ENCODE results near the gene EI24. TPM values are rescaled to one million over a fixed set of nuclear protein-coding genes. Genes with fewer than 3 reads are reported as not detected.
"Not testable (repeated sequence)": the region's sequence is repeated elsewhere in the genome, so short reads cannot be mapped to it uniquely, and the experiment has no call there.

EI24 gene
- total and polyA plus RNA-seq, 2 donors: 33.0 to 34.7 TPM

GRCh38 chr11:125566235-125566634, 3.0 kb upstream of the EI24 start:
- no peaks in the 10 kb centered on the region for H3K36me3 ChIP-seq (ENCODE audit: control insufficient read depth in 2 of 2, insufficient read depth in 2 of 2, low read length in 1 of 2)
- no peaks in the 10 kb centered on the region for H3K9me3 ChIP-seq (ENCODE audit: control insufficient read depth in 2 of 2, insufficient read depth in 1 of 2, low read length in 1 of 2)
- DNase-seq (ENCODE audit: low read depth in 6 of 9, low spot score in 9 of 9): no peak
- H3K27me3 ChIP-seq (ENCODE audit: control insufficient read depth in 2 of 2, insufficient read depth in 1 of 2, low read length in 1 of 2): no peaks in the 10 kb centered on the region
- WGBS: 97% methylated on average over 4 of the region's 4 CpGs
- H3K4me3 ChIP-seq (ENCODE audit: low read length in 2 of 2): no peak overlapping the region
- no peak overlapping the region for H3K27ac ChIP-seq (ENCODE audit: low read depth in 1 of 2, low read length in 1 of 2)
- H3K4me1 ChIP-seq (ENCODE audit: control insufficient read depth in 2 of 2, insufficient read depth in 2 of 2, low read length in 2 of 2): peaks cover 2 to 8% of the 10 kb centered on the region in 2 donors

GRCh38 chr11:125569915-125570621, 791 bp downstream of the EI24 start:
- peak in 5 of 9 donors; percentile 15 to 32 (median 16) for DNase-seq (ENCODE audit: low read depth in 6 of 9, low spot score in 9 of 9)
- Histone ChIP-seq H3K36me3 (ENCODE audit: control insufficient read depth in 2 of 2, insufficient read depth in 2 of 2, low read length in 1 of 2) (peaks cover 12 to 18% of the 10 kb centered on the region in 2 donors), H3K4me1 (ENCODE audit: control insufficient read depth in 2 of 2, insufficient read depth in 2 of 2, low read length in 2 of 2) (peaks cover 2 to 8% of the 10 kb centered on the region in 2 donors), H3K27me3 (ENCODE audit: control insufficient read depth in 2 of 2, insufficient read depth in 1 of 2, low read length in 1 of 2) (no peaks in the 10 kb centered on the region), H3K9me3 (ENCODE audit: control insufficient read depth in 2 of 2, insufficient read depth in 1 of 2, low read length in 1 of 2) (no peaks in the 10 kb centered on the region), H3K27ac (ENCODE audit: low read depth in 1 of 2, low read length in 1 of 2) (peak overlapping the region; percentile 77 to 93), H3K4me3 (ENCODE audit: low read length in 2 of 2) (peak overlapping the region; percentile 90 to 95)
- 5% methylated on average over 9 of the region's 9 CpGs for WGBS

- no peak overlapping the region for H3K4me3 ChIP-seq (ENCODE audit: low read length in 2 of 2)
These were observed 1.7 kb downstream of the EI24 start for GRCh38 chr11:125570952-125571351.

GRCh38 chr11:125572916-125573315, 3.6 kb downstream of the EI24 start:
- peaks cover 29 to 42% of the 10 kb centered on the region in 2 donors for H3K36me3 ChIP-seq (ENCODE audit: control insufficient read depth in 2 of 2, insufficient read depth in 2 of 2, low read length in 1 of 2)
- H3K27ac ChIP-seq (ENCODE audit: low read depth in 1 of 2, low read length in 1 of 2): no peak overlapping the region
- 96% methylated on average over 5 of the region's 5 CpGs for WGBS

More at GRCh38 chr11:125570952-125571351, 1.7 kb downstream of the EI24 start:
- no peak for DNase-seq (ENCODE audit: low read depth in 6 of 9, low spot score in 9 of 9)
- peaks cover 19 to 27% of the 10 kb centered on the region in 2 donors for H3K36me3 ChIP-seq (ENCODE audit: control insufficient read depth in 2 of 2, insufficient read depth in 2 of 2, low read length in 1 of 2)
- H3K4me1 ChIP-seq (ENCODE audit: control insufficient read depth in 2 of 2, insufficient read depth in 2 of 2, low read length in 2 of 2): peaks cover 2 to 8% of the 10 kb centered on the region in 2 donors
- 93% methylated on average over 2 of the region's 2 CpGs for WGBS
- H3K27ac ChIP-seq (ENCODE audit: low read depth in 1 of 2, low read length in 1 of 2): no peak overlapping the region
- H3K27me3 ChIP-seq (ENCODE audit: control insufficient read depth in 2 of 2, insufficient read depth in 1 of 2, low read length in 1 of 2): no peaks in the 10 kb centered on the region
- H3K9me3 ChIP-seq (ENCODE audit: control insufficient read depth in 2 of 2, insufficient read depth in 1 of 2, low read length in 1 of 2): no peaks in the 10 kb centered on the region

GRCh38 chr11:125577181-125577580, 7.9 kb downstream of the EI24 start:
- H3K9me3 ChIP-seq (ENCODE audit: control insufficient read depth in 2 of 2, insufficient read depth in 1 of 2, low read length in 1 of 2); H3K27me3 ChIP-seq (ENCODE audit: control insufficient read depth in 2 of 2, insufficient read depth in 1 of 2, low read length in 1 of 2); DNase-seq (ENCODE audit: low read depth in 6 of 9, low spot score in 9 of 9); H3K4me3 ChIP-seq (ENCODE audit: low read length in 2 of 2); H3K4me1 ChIP-seq (ENCODE audit: control insufficient read depth in 2 of 2, insufficient read depth in 2 of 2, low read length in 2 of 2); H3K27ac ChIP-seq (ENCODE audit: low read depth in 1 of 2, low read length in 1 of 2): not testable (repeated sequence)
- peaks cover 56 to 75% of the 10 kb centered on the region in 2 donors for H3K36me3 ChIP-seq (ENCODE audit: control insufficient read depth in 2 of 2, insufficient read depth in 2 of 2, low read length in 1 of 2)
- WGBS: 98% methylated on average over 14 of the region's 14 CpGs

More at GRCh38 chr11:125572916-125573315, 3.6 kb downstream of the EI24 start:
- no peak for DNase-seq (ENCODE audit: low read depth in 6 of 9, low spot score in 9 of 9)
- no peak overlapping the region for H3K4me3 ChIP-seq (ENCODE audit: low read length in 2 of 2)
- H3K9me3 ChIP-seq (ENCODE audit: control insufficient read depth in 2 of 2, insufficient read depth in 1 of 2, low read length in 1 of 2): no peaks in the 10 kb centered on the region
- H3K27me3 ChIP-seq (ENCODE audit: control insufficient read depth in 2 of 2, insufficient read depth in 1 of 2, low read length in 1 of 2): no peaks in the 10 kb centered on the region
- H3K4me1 ChIP-seq (ENCODE audit: control insufficient read depth in 2 of 2, insufficient read depth in 2 of 2, low read length in 2 of 2): peaks cover 2 to 8% of the 10 kb centered on the region in 2 donors

- WGBS: 98% methylated on average over 2 of the region's 2 CpGs
- Histone ChIP-seq H3K4me1 (ENCODE audit: control insufficient read depth in 2 of 2, insufficient read depth in 2 of 2, low read length in 2 of 2) (no peaks in the 10 kb centered on the region), H3K27ac (ENCODE audit: low read depth in 1 of 2, low read length in 1 of 2) (no peak overlapping the region), H3K4me3 (ENCODE audit: low read length in 2 of 2) (no peak overlapping the region), H3K36me3 (ENCODE audit: control insufficient read depth in 2 of 2, insufficient read depth in 2 of 2, low read length in 1 of 2) (peaks cover 67 to 84% of the 10 kb centered on the region in 2 donors), H3K9me3 (ENCODE audit: control insufficient read depth in 2 of 2, insufficient read depth in 1 of 2, low read length in 1 of 2) (no peaks in the 10 kb centered on the region), H3K27me3 (ENCODE audit: control insufficient read depth in 2 of 2, insufficient read depth in 1 of 2, low read length in 1 of 2) (no peaks in the 10 kb centered on the region)
- DNase-seq (ENCODE audit: low read depth in 6 of 9, low spot score in 9 of 9): no peak
These were observed 9.5 kb downstream of the EI24 start for GRCh38 chr11:125578783-125579182.

GRCh38 chr11:125579811-125580210, 10.5 kb downstream of the EI24 start:
- DNase-seq (ENCODE audit: low read depth in 6 of 9, low spot score in 9 of 9): no peak
- H3K27ac ChIP-seq (ENCODE audit: low read depth in 1 of 2, low read length in 1 of 2): no peak overlapping the region
- no peaks in the 10 kb centered on the region for H3K9me3 ChIP-seq (ENCODE audit: control insufficient read depth in 2 of 2, insufficient read depth in 1 of 2, low read length in 1 of 2)
- 99% methylated on average over 5 of the region's 5 CpGs for WGBS
- no peaks in the 10 kb centered on the region for H3K4me1 ChIP-seq (ENCODE audit: control insufficient read depth in 2 of 2, insufficient read depth in 2 of 2, low read length in 2 of 2)
- no peak overlapping the region for H3K4me3 ChIP-seq (ENCODE audit: low read length in 2 of 2)
- no peaks in the 10 kb centered on the region for H3K27me3 ChIP-seq (ENCODE audit: control insufficient read depth in 2 of 2, insufficient read depth in 1 of 2, low read length in 1 of 2)
- peaks cover 63 to 86% of the 10 kb centered on the region in 2 donors for H3K36me3 ChIP-seq (ENCODE audit: control insufficient read depth in 2 of 2, insufficient read depth in 2 of 2, low read length in 1 of 2)

- H3K36me3 ChIP-seq (ENCODE audit: control insufficient read depth in 2 of 2, insufficient read depth in 2 of 2, low read length in 1 of 2): peaks cover 38 to 58% of the 10 kb centered on the region in 2 donors
- no peak for DNase-seq (ENCODE audit: low read depth in 6 of 9, low spot score in 9 of 9)
- no peaks in the 10 kb centered on the region for H3K27me3 ChIP-seq (ENCODE audit: control insufficient read depth in 2 of 2, insufficient read depth in 1 of 2, low read length in 1 of 2)
- H3K27ac ChIP-seq (ENCODE audit: low read depth in 1 of 2, low read length in 1 of 2): no peak overlapping the region
- no peaks in the 10 kb centered on the region for H3K9me3 ChIP-seq (ENCODE audit: control insufficient read depth in 2 of 2, insufficient read depth in 1 of 2, low read length in 1 of 2)
- no peak overlapping the region for H3K4me3 ChIP-seq (ENCODE audit: low read length in 2 of 2)
- H3K4me1 ChIP-seq (ENCODE audit: control insufficient read depth in 2 of 2, insufficient read depth in 2 of 2, low read length in 2 of 2): no peaks in the 10 kb centered on the region
- WGBS: 99% methylated on average over 11 of the region's 11 CpGs
These were observed 14.2 kb downstream of the EI24 start for GRCh38 chr11:125583496-125583895.

GRCh38 chr11:125585487-125585886, 16.2 kb downstream of the EI24 start:
- H3K27ac ChIP-seq (ENCODE audit: low read depth in 1 of 2, low read length in 1 of 2): no peak overlapping the region
- no peak overlapping the region for H3K4me3 ChIP-seq (ENCODE audit: low read length in 2 of 2)
- no peaks in the 10 kb centered on the region for H3K9me3 ChIP-seq (ENCODE audit: control insufficient read depth in 2 of 2, insufficient read depth in 1 of 2, low read length in 1 of 2)
- no peak for DNase-seq (ENCODE audit: low read depth in 6 of 9, low spot score in 9 of 9)
- no peaks in the 10 kb centered on the region for H3K4me1 ChIP-seq (ENCODE audit: control insufficient read depth in 2 of 2, insufficient read depth in 2 of 2, low read length in 2 of 2)
- peaks cover 23 to 38% of the 10 kb centered on the region in 2 donors for H3K36me3 ChIP-seq (ENCODE audit: control insufficient read depth in 2 of 2, insufficient read depth in 2 of 2, low read length in 1 of 2)
- WGBS: 100% methylated on average over 1 of the region's 1 CpG
- no peaks in the 10 kb centered on the region for H3K27me3 ChIP-seq (ENCODE audit: control insufficient read depth in 2 of 2, insufficient read depth in 1 of 2, low read length in 1 of 2)

Measured in thymus (tissue), 11 donors.